Gastroesophageal sphincter (tissue), 4 donors: ENCODE measurements around the gene ATP1B3. TPM values are rescaled to one million over a fixed set of nuclear protein-coding genes. Genes with fewer than 3 reads are reported as not detected.
A peak's percentile ranks its signal among the peaks of the same experiment; 100 is the strongest.
"Not testable (repeated sequence)": the region's sequence is repeated elsewhere in the genome, so short reads cannot be mapped to it uniquely, and the experiment has no call there.

Experiments used
- ATAC-seq: fragments of 150-250 bp; one replicate; pipeline ENCODE4 v1.9.1; 2016; ENCODE audit warnings: mild to moderate bottlenecking, moderate library complexity
- H3K27ac ChIP-seq, 4 donors: fragments of 200-600 bp; sonication (generic) in 3 of 4; 1 replicate in 3 of 4; 2 replicates in 1 of 4; pipeline ENCODE4 v1.5.1; 2016 to 2019
- H3K27me3 ChIP-seq: fragments of 200-600 bp; sonication (generic); one replicate; pipeline ENCODE4 v1.5.1; 2019
- H3K36me3 ChIP-seq, 2 donors: fragments of 200-600 bp; sonication (generic); one replicate each; pipeline ENCODE4 v1.5.1; 2019; ENCODE audit warnings: control low read depth in 1 of 2
- H3K4me1 ChIP-seq, 3 donors: fragments of 200-600 bp; sonication (generic); 1 replicate in 2 of 3; 2 replicates in 1 of 3; pipeline ENCODE4 v1.5.1; 2016 to 2019; ENCODE audit warnings: control low read depth in 2 of 3
- H3K4me3 ChIP-seq, 2 donors: fragments of 200-600 bp; sonication (generic); one replicate each; pipeline ENCODE4 v1.5.1; 2019; ENCODE audit warnings: mild to moderate bottlenecking in 1 of 2, moderate library complexity in 1 of 2
- H3K9me3 ChIP-seq, 3 donors: fragments of 200-600 bp; sonication (generic); one replicate each; pipeline ENCODE4 v1.5.1; 2017 to 2019; ENCODE audit warnings: control low read depth in 2 of 3
- EP300 ChIP-seq: sonication (generic); formaldehyde crosslinking; IDR thresholded peaks from one replicate; pipeline ENCODE4 v1.6.1; 2017; ENCODE audit warnings: antibody characterized with exemption, mild to moderate bottlenecking
- POLR2A ChIP-seq, 2 donors: fragments of 450-650 bp; IDR thresholded peaks; one replicate each; pipeline ENCODE4 v1.6.1; 2017; ENCODE audit warnings: antibody characterized with exemption in 2 of 2, mild to moderate bottlenecking in 2 of 2, moderate library complexity in 1 of 2
- POLR2AphosphoS5 ChIP-seq: sonication (generic); formaldehyde crosslinking; IDR thresholded peaks from one replicate; pipeline ENCODE4 v1.6.1; 2017; ENCODE audit warnings: antibody characterized with exemption
- WGBS, 2 donors: methylation state at CpG; one replicate each; pipeline ENCODE4 v1.1.5; 2018; ENCODE audit warnings: low coverage in 1 of 2; 5-methylcytosine and 5-hydroxymethylcytosine counted together
- total RNA-seq, 4 donors: library from RNA; depleted of rRNA; stranded (reverse); fragments of >200 nt; gene quantifications; one replicate each; pipeline ENCODE4 v1.1.0, GENCODE V29; 2016
- TF ChIP-seq, protein P1 (sequence below), 4 experiments: fragments of 200-600 bp in 2 of 4; fragments of 450-650 bp in 2 of 4; sonication (generic) in 1 of 4; IDR thresholded peaks; one replicate each; pipeline ENCODE4 v1.5.1; 2017 to 2019; ENCODE audit warnings: antibody characterized with exemption in 4 of 4, mild to moderate bottlenecking in 2 of 4, moderate library complexity in 2 of 4

ATP1B3 gene
- total RNA-seq, 4 donors from 2014 or later, result 25.1 to 94.5 (median 57.3) TPM

DNA sequence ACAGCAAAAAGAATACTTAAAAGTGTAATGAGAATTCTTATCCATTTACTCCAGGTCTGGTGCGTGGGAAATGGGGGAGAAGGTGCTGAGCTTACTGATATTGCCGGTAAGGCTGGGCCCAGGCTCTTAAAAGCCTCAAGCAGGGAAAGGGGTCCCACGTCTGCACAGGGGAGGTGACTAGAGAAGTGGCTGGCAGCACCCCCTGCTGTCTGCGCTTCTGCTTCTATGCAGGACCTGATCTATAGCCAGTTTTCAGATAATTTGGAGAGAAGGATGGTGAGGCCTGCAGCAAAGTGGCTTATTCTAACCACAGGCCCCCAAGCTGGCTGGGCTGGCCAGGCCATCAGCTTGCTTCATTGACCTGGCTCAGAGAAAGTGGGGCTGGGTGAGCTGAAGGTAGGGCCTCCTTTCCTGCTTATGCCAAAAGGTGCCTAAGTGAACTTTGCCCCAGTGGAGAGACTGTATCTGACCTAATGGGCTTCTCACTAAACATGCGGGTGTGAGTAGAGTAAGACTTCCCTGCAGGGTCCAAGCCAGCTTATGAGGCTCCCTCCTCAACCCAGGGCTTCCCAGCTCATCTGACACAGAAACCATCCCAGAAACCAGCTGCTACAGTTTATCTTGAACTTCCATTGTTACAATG, 30.9 kb upstream of the ATP1B3 start:
- no peaks in the 10 kb centered on the region for H3K36me3 ChIP-seq
- H3K4me3 ChIP-seq, result no peak overlapping the region
- H3K9me3 ChIP-seq, result no peaks in the 10 kb centered on the region
- no peaks in the 10 kb centered on the region for H3K27me3 ChIP-seq
- WGBS, 2 donors, result 67 to 84% methylated on average over 4 of the region's 5 CpGs
- no peaks in the 10 kb centered on the region for H3K4me1 ChIP-seq
- ATAC-seq, result no peak
- H3K27ac ChIP-seq, result no peak overlapping the region
- TF ChIP-seq, protein P1, sequence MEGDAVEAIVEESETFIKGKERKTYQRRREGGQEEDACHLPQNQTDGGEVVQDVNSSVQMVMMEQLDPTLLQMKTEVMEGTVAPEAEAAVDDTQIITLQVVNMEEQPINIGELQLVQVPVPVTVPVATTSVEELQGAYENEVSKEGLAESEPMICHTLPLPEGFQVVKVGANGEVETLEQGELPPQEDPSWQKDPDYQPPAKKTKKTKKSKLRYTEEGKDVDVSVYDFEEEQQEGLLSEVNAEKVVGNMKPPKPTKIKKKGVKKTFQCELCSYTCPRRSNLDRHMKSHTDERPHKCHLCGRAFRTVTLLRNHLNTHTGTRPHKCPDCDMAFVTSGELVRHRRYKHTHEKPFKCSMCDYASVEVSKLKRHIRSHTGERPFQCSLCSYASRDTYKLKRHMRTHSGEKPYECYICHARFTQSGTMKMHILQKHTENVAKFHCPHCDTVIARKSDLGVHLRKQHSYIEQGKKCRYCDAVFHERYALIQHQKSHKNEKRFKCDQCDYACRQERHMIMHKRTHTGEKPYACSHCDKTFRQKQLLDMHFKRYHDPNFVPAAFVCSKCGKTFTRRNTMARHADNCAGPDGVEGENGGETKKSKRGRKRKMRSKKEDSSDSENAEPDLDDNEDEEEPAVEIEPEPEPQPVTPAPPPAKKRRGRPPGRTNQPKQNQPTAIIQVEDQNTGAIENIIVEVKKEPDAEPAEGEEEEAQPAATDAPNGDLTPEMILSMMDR (IDR thresholded peaks at IDR 0.05), result peak in 1 of 4 experiments; percentile 7
- TF ChIP-seq EP300, result no peak
- TF ChIP-seq POLR2A (IDR thresholded peaks at IDR 0.05), result no peak
- no peak for TF ChIP-seq POLR2AphosphoS5

DNA sequence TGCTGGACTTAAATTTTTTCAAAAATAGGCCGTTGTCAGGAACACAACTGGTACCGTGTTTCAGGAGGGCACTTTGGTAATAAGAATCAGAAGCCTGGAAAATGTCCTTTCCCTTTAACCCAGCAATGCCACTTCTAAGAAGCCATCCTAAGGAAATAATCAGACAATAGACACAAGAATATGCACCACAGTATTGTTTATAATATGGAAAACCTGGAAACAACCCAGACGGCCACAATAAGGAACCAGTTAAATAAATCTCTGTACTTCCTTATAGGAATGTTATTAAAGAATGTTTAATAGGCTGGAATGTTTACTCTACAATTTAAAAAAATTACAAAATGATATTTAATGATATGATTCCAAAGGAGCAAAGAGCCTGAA, 30.4 kb upstream of the ATP1B3 start:
- ATAC-seq, result no peak
- no peaks in the 10 kb centered on the region for H3K9me3 ChIP-seq
- WGBS, 2 donors, result 28 to 29% methylated on average over 1 to 3 of the region's 3 CpGs
- H3K27ac ChIP-seq, result no peak overlapping the region
- no peak overlapping the region for H3K4me3 ChIP-seq
- no peaks in the 10 kb centered on the region for H3K4me1 ChIP-seq
- H3K36me3 ChIP-seq, result no peaks in the 10 kb centered on the region
- no peaks in the 10 kb centered on the region for H3K27me3 ChIP-seq
- TF ChIP-seq POLR2AphosphoS5, result no peak

DNA sequence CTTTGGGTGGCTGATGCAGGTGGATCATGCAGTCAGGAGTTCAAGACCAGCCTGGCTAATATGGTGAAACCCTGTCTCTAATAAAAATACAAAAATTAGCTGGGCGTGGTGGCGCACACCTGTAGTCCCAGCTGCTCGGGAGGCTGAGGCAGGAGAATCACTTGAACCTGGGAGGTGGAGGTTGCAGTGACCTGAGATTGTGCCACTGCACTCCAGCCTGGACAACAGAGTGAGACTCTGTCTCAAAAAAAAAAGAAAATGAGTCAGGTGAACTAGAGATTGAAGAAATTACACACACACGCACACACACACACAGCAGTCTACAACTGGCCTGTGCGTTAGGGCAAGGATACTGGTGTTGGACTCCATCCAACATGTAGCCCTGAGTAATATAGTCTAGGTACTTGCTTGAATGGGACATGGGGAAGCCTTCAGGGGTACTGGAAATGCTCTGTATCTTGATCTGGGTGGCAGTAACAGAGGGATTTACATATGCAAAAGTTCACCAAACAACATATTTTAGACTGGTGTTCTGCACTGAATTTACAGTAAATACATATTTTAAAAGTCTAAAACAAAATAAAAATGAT, 28.2 kb upstream of the ATP1B3 start:
- H3K27me3 ChIP-seq, H3K27ac ChIP-seq, ATAC-seq, H3K36me3 ChIP-seq, H3K9me3 ChIP-seq, H3K4me1 ChIP-seq, H3K4me3 ChIP-seq: not testable (repeated sequence)
- 88 to 89% methylated on average over 3 to 5 of the region's 5 CpGs for WGBS, 2 donors

DNA sequence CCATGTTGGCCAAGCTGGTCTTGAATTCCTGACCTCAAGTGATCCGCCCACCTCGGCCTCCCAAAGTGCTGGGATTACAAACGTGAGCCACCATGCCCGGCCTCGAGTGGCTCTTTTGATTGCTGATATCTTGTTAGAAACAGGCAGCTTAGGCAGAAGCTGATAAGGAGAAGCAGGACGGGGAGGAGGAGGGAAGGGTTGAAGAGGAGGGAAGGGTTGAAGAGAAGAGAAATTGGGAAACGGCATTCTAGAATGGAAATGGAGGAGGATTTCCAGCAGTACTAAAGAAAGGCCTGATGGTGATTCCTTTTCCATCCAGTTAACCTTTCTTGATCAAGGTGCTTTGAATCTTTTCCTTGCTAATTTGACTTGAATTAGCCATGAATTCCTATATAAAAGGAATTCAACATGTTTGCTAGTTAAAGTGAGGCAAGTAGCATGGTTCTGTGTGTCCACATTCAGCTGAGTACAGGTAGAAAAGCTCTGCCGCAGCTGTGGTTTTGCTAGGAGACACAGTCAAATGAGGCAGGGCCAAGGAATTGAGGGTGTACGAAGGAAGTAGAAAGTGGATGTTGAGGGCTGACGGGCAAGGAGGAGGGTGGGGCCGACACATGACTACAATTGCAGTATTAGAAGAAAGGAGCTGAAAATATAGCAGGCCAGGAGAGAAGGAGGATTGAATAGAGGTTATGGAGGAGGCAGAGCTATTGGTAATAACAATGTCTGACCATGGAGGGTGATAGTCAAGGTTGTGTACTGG, 27.2 kb upstream of the ATP1B3 start:
- Histone ChIP-seq H3K27me3 (no peaks in the 10 kb centered on the region), H3K27ac (no peak overlapping the region), H3K4me3 (no peak overlapping the region), H3K36me3 (no peaks in the 10 kb centered on the region), H3K9me3 (no peaks in the 10 kb centered on the region), H3K4me1 (peaks cover 0 to 10% (median 0%) of the 10 kb centered on the region in 3 donors)
- WGBS, 2 donors, result 81 to 94% methylated on average over 5 to 8 of the region's 11 CpGs
- ATAC-seq, result no peak
- TF ChIP-seq, protein P1 (IDR thresholded peaks at IDR 0.05), result no peak
- TF ChIP-seq POLR2AphosphoS5 (no peak), POLR2A (IDR thresholded peaks at IDR 0.05) (no peak), EP300 (no peak)

DNA sequence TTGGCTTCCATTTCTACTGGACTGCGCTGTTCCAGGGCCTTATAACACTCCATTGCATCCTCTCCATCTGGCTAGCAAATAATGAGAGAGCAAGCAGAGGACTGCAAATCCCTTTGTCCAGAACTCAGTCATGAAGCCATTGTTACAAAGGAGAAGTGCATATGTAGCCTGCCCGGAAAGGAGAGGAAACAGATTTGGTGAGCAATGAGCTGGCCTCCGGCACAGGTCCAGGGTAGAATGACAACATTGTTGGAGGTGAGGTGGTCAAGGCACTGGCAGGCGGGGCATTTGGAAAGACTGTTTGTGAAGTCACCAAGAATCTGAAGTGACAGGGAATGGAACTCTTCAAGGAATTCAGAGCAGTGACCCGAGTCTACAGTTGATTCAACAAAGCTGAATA, 25.0 kb upstream of the ATP1B3 start:
- Histone ChIP-seq H3K36me3 (no peaks in the 10 kb centered on the region), H3K4me1 (peaks cover 0 to 10% (median 0%) of the 10 kb centered on the region in 3 donors), H3K27me3 (no peaks in the 10 kb centered on the region), H3K27ac (no peak overlapping the region), H3K9me3 (no peaks in the 10 kb centered on the region), H3K4me3 (no peak overlapping the region)
- TF ChIP-seq POLR2AphosphoS5, result no peak
- TF ChIP-seq, protein P1 (IDR thresholded peaks at IDR 0.05), result no peak
- TF ChIP-seq EP300, result no peak
- TF ChIP-seq POLR2A (IDR thresholded peaks at IDR 0.05), result no peak
- ATAC-seq, result no peak
- WGBS, 2 donors, result 77 to 80% methylated on average over 2 to 4 of the region's 5 CpGs
